ENCODE results near the gene ASMT.
"Not testable (repeated sequence)": the region's sequence is repeated elsewhere in the genome, so short reads cannot be mapped to it uniquely, and the experiment has no call there.

ASMT gene

GRCh38 chrX:1656379-1656778 is 41.5 kb downstream of the ASMT start:
- no peak for DNase-seq

DNA sequence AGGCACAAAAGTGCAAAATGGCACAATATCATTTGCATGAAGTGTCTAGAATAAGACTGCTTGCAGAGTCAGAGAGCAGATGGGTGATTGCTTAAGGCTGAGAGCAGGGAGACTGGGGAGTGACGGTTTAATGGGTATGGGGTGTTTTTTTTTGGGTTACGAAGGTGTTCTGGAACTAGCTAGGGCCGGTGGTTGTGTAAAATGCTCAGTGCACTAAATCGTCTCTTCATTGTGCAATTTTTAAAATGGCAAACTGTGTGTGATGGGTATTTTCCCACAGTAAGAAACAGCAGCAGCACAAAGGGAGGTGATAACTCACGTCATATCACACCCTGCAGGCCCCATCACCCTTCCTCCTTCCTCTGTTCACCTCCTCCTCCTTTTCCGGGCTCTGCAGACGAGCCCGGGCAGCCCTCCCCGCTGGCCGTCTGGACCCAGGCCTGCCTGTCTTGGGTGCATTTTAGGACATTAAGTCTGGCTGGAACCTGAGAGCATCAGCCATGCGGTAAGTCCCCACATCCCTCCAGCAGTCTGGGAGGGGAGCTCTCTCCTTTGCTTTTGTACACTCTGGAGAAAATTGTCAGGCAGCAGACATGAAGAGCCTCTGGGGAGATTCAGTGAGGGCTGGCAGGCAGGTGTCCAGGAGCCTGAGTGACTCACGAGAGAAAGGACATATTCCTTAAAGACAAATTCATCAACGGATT is 42.7 kb downstream of the ASMT start:
- DNase-seq, result no peak

DNA sequence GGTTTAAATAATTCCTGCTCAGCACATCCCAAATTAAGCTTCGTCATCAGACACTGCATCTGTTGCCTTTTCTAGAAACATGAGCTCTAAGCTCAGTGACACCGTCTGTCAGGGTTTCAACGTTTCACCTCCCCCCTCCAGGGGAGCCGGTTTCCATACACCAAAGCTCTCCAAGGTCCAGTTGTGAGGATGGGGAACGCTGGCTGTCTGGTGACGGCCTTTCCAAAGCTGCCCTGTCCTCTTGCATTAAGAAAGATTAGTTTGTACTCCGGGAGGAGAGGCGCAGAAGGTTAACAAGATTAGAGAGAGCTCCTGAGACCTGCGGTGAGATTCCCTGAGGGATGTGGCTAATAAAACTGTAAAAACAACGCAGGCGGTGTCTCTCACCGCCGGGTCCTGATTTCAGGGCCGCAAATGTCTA is 43.2 kb downstream of the ASMT start:
- peak; percentile 28 for DNase-seq

- no peak for DNase-seq
Observed at GRCh38 chrX:1659664-1660461, 45.0 kb downstream of the ASMT start.

DNA sequence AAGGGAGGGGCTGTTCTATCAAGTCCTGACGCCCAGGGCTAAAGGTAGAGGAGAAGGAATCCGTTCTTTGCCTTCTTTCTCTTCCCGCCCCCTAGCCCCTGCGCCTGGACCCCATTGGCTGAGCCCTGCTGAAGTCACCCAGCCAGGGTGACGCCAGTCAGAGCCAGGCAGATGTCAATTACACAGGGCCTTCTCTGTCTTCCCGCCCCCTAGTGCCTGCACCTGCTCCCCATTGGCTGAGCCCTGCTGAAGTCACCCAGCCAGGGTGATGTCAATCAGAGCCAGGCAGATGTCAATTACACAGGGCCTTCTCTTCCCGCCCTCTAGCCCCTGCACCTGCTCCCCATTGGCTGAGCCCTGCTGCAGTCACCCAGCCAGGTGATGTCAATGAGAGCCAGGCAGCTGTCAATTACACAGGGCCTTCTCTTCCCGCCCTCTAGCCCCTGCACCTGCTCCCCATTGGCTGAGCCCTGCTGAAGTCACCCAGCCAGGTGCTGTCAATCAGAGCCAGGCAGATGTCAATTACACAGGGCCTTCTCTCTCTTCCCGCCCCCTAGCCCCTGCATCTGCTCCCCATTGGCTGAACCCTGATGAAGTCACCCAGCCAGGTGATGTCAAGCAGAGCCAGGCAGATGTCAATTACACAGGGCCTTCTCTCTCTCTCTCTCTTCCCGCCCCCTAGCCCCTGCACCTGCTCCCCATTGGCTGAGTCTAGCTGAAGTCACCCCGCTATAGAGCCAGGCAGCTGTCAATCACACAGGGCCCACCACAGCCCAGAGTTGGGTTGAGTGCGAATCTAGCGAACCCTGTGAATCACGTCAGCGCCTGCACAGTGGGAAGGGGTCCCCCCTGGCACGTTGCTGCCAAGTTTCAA is 46.4 kb downstream of the ASMT start:
- no peak for DNase-seq

DNA sequence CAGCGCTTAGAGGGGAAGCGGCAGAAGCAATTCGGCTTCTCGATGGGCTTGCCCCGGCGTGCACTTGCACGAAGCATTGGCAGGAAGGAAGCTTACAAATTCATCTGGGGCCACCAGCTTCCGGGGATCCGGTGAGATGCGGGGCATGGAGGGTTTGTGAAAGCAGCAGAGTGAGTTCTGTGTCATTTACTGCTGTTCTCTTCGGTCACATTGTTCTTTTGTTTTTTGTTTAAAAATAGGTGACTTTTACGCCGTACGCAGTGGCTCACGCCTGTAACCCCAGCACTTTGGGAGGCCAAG is 47.0 kb downstream of the ASMT start:
- DNase-seq, result no peak

GRCh38 chrX:1667566-1667965 is 52.7 kb downstream of the ASMT start:
- DNase-seq, result no peak

DNA sequence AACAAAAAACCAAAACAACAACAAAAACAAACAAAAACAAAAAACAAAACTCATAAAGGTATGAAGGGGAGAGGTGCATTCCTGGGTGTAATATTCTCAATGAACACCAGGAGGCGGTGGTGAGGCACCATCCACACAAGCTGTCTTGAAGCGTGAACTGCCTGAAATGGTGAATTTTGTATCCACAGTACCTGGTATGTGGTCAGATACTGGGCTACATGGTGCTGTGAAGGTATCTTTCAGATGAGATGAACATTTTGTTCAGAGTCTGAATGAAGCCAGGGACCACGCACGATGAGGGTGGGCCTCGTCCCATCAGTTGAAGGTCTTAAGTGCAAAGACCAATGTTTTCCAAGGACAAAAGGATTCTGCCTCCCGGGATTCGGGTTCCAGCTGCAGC is 58.5 kb downstream of the ASMT start:
- DNase-seq, result no peak

- DNase-seq, result no peak
Observed at GRCh38 chrX:1676866-1677265, 62.0 kb downstream of the ASMT start.

DNA sequence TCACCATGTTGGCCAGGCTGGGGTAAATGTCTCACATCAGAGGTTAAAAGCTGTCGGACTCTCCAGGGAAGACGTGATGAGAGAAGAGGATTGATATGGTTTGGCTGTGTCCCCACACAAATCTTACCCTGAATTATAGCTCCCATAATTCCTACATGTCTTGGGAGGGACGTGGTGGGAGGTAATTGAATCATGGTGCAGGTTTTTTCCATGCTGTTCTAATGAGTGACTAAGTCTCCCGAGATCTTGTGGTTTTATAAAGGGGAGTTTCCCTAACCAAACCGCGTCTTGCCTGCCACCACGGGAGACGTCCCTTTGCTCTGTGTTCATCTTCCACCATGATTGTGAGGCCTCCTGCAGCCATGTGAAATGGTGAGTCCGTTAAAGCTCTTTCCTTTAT is 64.4 kb downstream of the ASMT start:
- no peak for DNase-seq

DNA sequence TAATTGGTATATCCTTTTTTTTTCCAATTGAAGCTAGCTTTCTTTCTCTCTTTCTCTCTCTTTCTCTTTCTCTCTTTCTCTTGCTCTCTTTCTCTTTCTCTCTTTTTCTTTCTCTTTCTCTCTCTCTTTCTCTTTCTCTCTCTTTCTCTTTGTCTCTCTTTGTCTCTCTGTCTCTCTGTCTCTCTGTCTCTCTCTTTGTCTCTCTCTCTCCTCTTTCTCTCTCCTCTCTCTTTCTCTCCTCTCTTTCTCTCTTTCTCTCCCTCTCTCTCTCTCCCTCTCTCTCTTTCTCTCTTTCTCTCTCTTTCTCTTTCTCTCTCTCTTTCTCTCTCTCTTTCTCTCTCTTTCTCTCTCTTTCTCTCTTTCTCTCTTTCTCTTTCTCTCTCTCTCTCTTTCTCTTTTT is 66.6 kb downstream of the ASMT start:
- no peak for DNase-seq

- not testable (repeated sequence) for DNase-seq
Observed at GRCh38 chrX:1681856-1682255, 67.0 kb downstream of the ASMT start.

GRCh38 chrX:1682501-1682900 is 67.6 kb downstream of the ASMT start:
- not testable (repeated sequence) for DNase-seq

- DNase-seq, result not testable (repeated sequence)
Observed at GRCh38 chrX:1684883-1685282, 70.0 kb downstream of the ASMT start.

DNA sequence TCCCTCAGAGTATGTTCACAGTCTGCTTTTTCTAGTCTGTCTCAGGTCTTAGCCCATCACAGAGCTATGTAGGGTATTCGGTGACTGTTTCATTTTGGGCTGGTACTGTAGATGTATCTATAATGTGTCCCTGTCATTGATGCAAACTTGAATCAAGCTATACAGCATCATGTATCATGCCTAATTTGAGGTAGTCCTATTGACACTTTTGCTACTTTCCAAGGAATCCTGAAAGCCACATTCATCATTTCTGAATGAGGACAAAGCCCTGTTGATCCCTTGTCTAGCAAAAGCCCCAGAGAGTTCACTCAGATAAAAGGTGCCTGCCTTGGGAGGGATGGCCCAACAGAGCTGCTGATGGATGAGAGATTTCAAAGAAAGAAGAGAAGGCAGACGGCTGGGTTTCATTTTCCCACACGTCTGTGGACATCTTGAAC is 70.6 kb downstream of the ASMT start:
- DNase-seq, result not testable (repeated sequence)

DNA sequence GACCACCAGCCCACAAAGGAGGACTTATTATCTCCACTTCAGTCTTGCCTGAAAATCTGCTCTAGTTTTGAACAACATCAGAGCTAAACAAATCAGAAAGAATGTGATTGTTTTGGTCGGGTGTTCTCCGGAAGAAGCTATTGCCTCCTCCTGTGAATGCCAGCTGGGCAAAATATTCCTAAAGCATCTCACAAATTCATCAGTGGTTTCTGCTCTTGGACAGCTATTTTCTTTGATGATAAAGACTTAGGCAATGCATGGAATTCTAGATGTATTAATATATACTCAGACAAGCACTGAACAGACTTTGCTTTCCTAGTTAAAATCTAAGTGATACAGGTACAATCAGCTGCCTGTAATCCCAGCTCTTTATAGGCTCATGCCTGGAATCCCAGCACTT is 71.8 kb downstream of the ASMT start:
- no peak for DNase-seq

Measured in NCI-H1694 (cell line).